ENCODE data around the gene HELZ. TPM values are rescaled to one million over a fixed set of nuclear protein-coding genes. Genes with fewer than 3 reads are reported as not detected.

HELZ gene
- total and polyA plus RNA-seq, 9 donors, result 8.4 to 72.8 (median 55.5) TPM

GRCh38 chr17:67157732-67158639 lies 87.0 kb downstream of the HELZ start:
- DNase-seq, result no peak
- intact Hi-C loops (cut with DNase I), result no loop called here

GRCh38 chr17:67156269-67157199 lies 88.5 kb downstream of the HELZ start:
- Histone ChIP-seq H3K36me3 (no peaks in the 10 kb centered on the region), H3K9me3 (no peaks in the 10 kb centered on the region), H3K4me3 (no peak overlapping the region), H3K4me1 (ENCODE audit: insufficient read depth) (no peaks in the 10 kb centered on the region), H3K27ac (no peak overlapping the region), H3K27me3 (no peaks in the 10 kb centered on the region)
- TF ChIP-seq POLR2A (IDR thresholded peaks at IDR 0.05) (no peak), EP300 (IDR thresholded peaks at IDR 0.05) (no peak), CTCF (IDR thresholded peaks at IDR 0.05) (no peak)
- no peak for DNase-seq
- 82 to 93% (median 83%) methylated on average over 9 of the region's 9 CpGs for WGBS, 3 donors
- intact Hi-C loops (cut with DNase I), result no loop called here

More at GRCh38 chr17:67157732-67158639, 87.0 kb downstream of the HELZ start:
- Histone ChIP-seq H3K9me3 (no peaks in the 10 kb centered on the region), H3K4me3 (no peak overlapping the region), H3K4me1 (ENCODE audit: insufficient read depth) (no peaks in the 10 kb centered on the region), H3K27me3 (no peaks in the 10 kb centered on the region), H3K27ac (no peak overlapping the region), H3K36me3 (no peaks in the 10 kb centered on the region)
- TF ChIP-seq POLR2A (IDR thresholded peaks at IDR 0.05), result no peak
- no peak for TF ChIP-seq CTCF (IDR thresholded peaks at IDR 0.05)
- no peak for TF ChIP-seq EP300 (IDR thresholded peaks at IDR 0.05)

- Histone ChIP-seq H3K4me3 (no peak overlapping the region), H3K36me3 (no peaks in the 10 kb centered on the region), H3K9me3 (no peaks in the 10 kb centered on the region), H3K27ac (no peak overlapping the region), H3K4me1 (ENCODE audit: insufficient read depth) (no peaks in the 10 kb centered on the region), H3K27me3 (no peaks in the 10 kb centered on the region)
- TF ChIP-seq EP300 (IDR thresholded peaks at IDR 0.05), result no peak
- TF ChIP-seq CTCF (IDR thresholded peaks at IDR 0.05), result no peak
- no peak for TF ChIP-seq POLR2A (IDR thresholded peaks at IDR 0.05)
- intact Hi-C loops (cut with DNase I), result no loop called here
- no peak for DNase-seq
- WGBS, 3 donors, result 94 to 98% (median 96%) methylated on average over 2 of the region's 2 CpGs
Measured at GRCh38 chr17:67152824-67153223, 92.2 kb downstream of the HELZ start.

- intact Hi-C loops (cut with DNase I), result no loop called here
- TF ChIP-seq EP300 (IDR thresholded peaks at IDR 0.05) (no peak), CTCF (IDR thresholded peaks at IDR 0.05) (no peak), POLR2A (IDR thresholded peaks at IDR 0.05) (no peak)
- Histone ChIP-seq H3K4me1 (ENCODE audit: insufficient read depth) (no peaks in the 10 kb centered on the region), H3K36me3 (no peaks in the 10 kb centered on the region), H3K4me3 (no peak overlapping the region), H3K9me3 (no peaks in the 10 kb centered on the region), H3K27me3 (no peaks in the 10 kb centered on the region), H3K27ac (no peak overlapping the region)
- 86 to 90% (median 87%) methylated on average over 2 of the region's 2 CpGs for WGBS, 3 donors
- DNase-seq, result no peak
Measured at GRCh38 chr17:67151717-67152116, 93.3 kb downstream of the HELZ start.

Data from ovary (tissue), 9 donors.